DOHH2 (cell line): ENCODE measurements around the gene TC2N.

Experiments used
- EZH2phosphoT487 ChIP-seq: fragments of 200-600 bp; sonication (generic); IDR thresholded peaks from 2 replicates; pipeline ENCODE4 v1.6.1; 2017; ENCODE audit warnings: borderline replicate concordance, mild to moderate bottlenecking, antibody characterized with exemption, low read length, moderate library complexity, mixed read lengths
- TF ChIP-seq, protein P1 (sequence below): fragments of 200-600 bp; sonication (generic); IDR thresholded peaks from one replicate; pipeline ENCODE4 v1.5.1; 2014; ENCODE audit warnings: antibody characterized with exemption, mild to moderate bottlenecking, low read depth, low read length; ENCODE audit not compliant: poor library complexity, severe bottlenecking

DNA sequence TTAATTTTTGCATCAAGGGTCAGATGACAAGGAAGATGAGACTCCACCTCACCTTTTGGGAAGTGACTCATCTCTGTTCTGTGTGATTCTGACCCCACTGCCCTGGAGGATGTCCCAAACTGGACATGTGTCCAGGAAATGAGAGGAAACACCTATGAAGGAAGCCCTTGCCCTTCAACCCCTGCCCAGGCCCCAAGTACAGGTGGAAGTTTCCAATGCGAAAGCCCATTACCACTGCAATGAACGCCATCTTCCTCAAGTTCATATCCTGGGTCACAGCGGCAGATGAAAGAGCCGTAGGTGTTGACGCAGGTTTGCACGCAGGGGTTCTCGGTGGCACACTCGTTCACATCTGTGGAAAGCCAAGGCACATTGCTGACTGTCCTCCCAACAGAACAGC is 19.6 kb upstream of the TC2N start:
- TF ChIP-seq, protein P1, sequence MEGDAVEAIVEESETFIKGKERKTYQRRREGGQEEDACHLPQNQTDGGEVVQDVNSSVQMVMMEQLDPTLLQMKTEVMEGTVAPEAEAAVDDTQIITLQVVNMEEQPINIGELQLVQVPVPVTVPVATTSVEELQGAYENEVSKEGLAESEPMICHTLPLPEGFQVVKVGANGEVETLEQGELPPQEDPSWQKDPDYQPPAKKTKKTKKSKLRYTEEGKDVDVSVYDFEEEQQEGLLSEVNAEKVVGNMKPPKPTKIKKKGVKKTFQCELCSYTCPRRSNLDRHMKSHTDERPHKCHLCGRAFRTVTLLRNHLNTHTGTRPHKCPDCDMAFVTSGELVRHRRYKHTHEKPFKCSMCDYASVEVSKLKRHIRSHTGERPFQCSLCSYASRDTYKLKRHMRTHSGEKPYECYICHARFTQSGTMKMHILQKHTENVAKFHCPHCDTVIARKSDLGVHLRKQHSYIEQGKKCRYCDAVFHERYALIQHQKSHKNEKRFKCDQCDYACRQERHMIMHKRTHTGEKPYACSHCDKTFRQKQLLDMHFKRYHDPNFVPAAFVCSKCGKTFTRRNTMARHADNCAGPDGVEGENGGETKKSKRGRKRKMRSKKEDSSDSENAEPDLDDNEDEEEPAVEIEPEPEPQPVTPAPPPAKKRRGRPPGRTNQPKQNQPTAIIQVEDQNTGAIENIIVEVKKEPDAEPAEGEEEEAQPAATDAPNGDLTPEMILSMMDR, result no peak
- no peak for TF ChIP-seq EZH2phosphoT487
